HepG2 (cell line): ENCODE data around the gene SEMA3F. TPM values are rescaled to one million over a fixed set of nuclear protein-coding genes. Genes with fewer than 3 reads are reported as not detected.

Experiments used
- CBFB ChIP-seq: sonication (generic); formaldehyde crosslinking; IDR thresholded peaks from 2 replicates; pipeline ENCODE4 v1.4.0; 2020; ENCODE audit warnings: missing genetic modification reagents
- CEBPZ ChIP-seq: IDR thresholded peaks from 2 replicates; pipeline ENCODE4 v1.6.1; 2012; ENCODE audit warnings: low read length, improper control_type of control experiment
- CHD2 ChIP-seq: IDR thresholded peaks from 2 replicates; pipeline ENCODE4 v1.6.1; 2011; ENCODE audit warnings: low read depth, low read length, improper control_type of control experiment
- HMGXB4 ChIP-seq, 2 experiments: sonication (generic) in 1 of 2; formaldehyde crosslinking in 1 of 2; IDR thresholded peaks; 2 replicates each; pipeline versions ENCODE4 v1.4.0 to v1.6.1; 2018 to 2020; ENCODE audit warnings: missing genetic modification reagents in 2 of 2, borderline replicate concordance in 1 of 2, low read depth in 1 of 2, mild to moderate bottlenecking in 1 of 2, missing biosample characterization in 1 of 2
- JUND ChIP-seq: sonication (generic); formaldehyde crosslinking; IDR thresholded peaks from 2 replicates; pipeline ENCODE4 v1.8.0; 2022; ENCODE audit warnings: mild to moderate bottlenecking, missing genetic modification reagents
- KLF11 ChIP-seq: IDR thresholded peaks from 2 replicates; pipeline ENCODE4 v1.6.1; 2016; ENCODE audit warnings: missing compliant biosample characterization
- NFRKB ChIP-seq: fragments of 450-650 bp; IDR thresholded peaks from 2 replicates; pipeline ENCODE4 v1.6.1; 2017
- NR2C2 ChIP-seq: sonication (generic); formaldehyde crosslinking; IDR thresholded peaks from 2 replicates; pipeline ENCODE4 v1.4.0; 2020; ENCODE audit warnings: missing genetic modification reagents, mild to moderate bottlenecking, moderate library complexity, borderline replicate concordance
- NR2F1 ChIP-seq, 2 experiments: fragments of 450-650 bp in 1 of 2; formaldehyde crosslinking in 1 of 2; IDR thresholded peaks; 2 replicates each; pipeline versions ENCODE4 v1.5.0 to v1.6.1; 2016 to 2020; ENCODE audit warnings: mild to moderate bottlenecking in 1 of 2, missing compliant biosample characterization in 1 of 2, missing genetic modification reagents in 1 of 2, moderate library complexity in 1 of 2
- RCOR2 ChIP-seq: IDR thresholded peaks from 2 replicates; pipeline ENCODE4 v1.6.1; 2016; ENCODE audit warnings: missing biosample characterization, missing genetic modification reagents
- REXO4 ChIP-seq: sonication (generic); formaldehyde crosslinking; IDR thresholded peaks from 2 replicates; pipeline ENCODE4 v1.8.0; 2022; ENCODE audit warnings: missing genetic modification reagents, mild to moderate bottlenecking, borderline replicate concordance
- RNF2 ChIP-seq: fragments of 450-650 bp; conservative IDR thresholded peaks from 2 replicates; pipeline ENCODE4 v1.6.1; 2016; ENCODE audit warnings: low read depth
- RNF219 ChIP-seq: sonication (generic); formaldehyde crosslinking; IDR thresholded peaks from 2 replicates; pipeline ENCODE4 v1.5.0; 2020; ENCODE audit warnings: mild to moderate bottlenecking, missing genetic modification reagents
- SAFB2 ChIP-seq: sonication (generic); formaldehyde crosslinking; IDR thresholded peaks from 2 replicates; pipeline ENCODE4 v1.5.1; 2020; ENCODE audit warnings: missing genetic modification reagents, low read depth, mild to moderate bottlenecking, borderline replicate concordance
- SAP130 ChIP-seq: IDR thresholded peaks from 2 replicates; pipeline ENCODE4 v1.6.1; 2016; ENCODE audit warnings: low read depth
- SIX4 ChIP-seq: sonication (generic); formaldehyde crosslinking; IDR thresholded peaks from 2 replicates; pipeline ENCODE4 v1.4.0; 2020; ENCODE audit warnings: missing genetic modification reagents
- ZBTB26 ChIP-seq: IDR thresholded peaks from 2 replicates; pipeline ENCODE4 v1.6.1; 2016; ENCODE audit warnings: missing compliant biosample characterization, missing genetic modification reagents, borderline replicate concordance
- ZBTB7B ChIP-seq: sonication (generic); formaldehyde crosslinking; IDR thresholded peaks from 2 replicates; pipeline ENCODE4 v1.4.0; 2020; ENCODE audit warnings: missing genetic modification reagents
- ZMYM3 ChIP-seq: sonication (generic); formaldehyde crosslinking; IDR thresholded peaks from 2 replicates; pipeline ENCODE4 v1.5.1; 2020; ENCODE audit warnings: mild to moderate bottlenecking, missing genetic modification reagents
- ZNF263 ChIP-seq: sonication (generic); formaldehyde crosslinking; IDR thresholded peaks from 2 replicates; pipeline ENCODE4 v1.4.0; 2020; ENCODE audit warnings: missing genetic modification reagents
- ZNF780A ChIP-seq: sonication (generic); formaldehyde crosslinking; IDR thresholded peaks from 2 replicates; pipeline ENCODE4 v1.8.0; 2022; ENCODE audit warnings: mild to moderate bottlenecking, missing genetic modification reagents, moderate library complexity
- ZNF792 ChIP-seq: IDR thresholded peaks from 2 replicates; pipeline ENCODE4 v1.6.1; 2016
- polyA plus RNA-seq, 8 experiments: library from polyadenylated mRNA; depleted of rRNA in 3 of 8; stranded (reverse) in 7 of 8; unstranded in 1 of 8; fragments of >200 nt; fragmentation: Illumina TruSeq in 4 of 8; extraction: Trizol in 4 of 8; gene quantifications; 2 replicates each; pipeline versions ENCODE4 v1.2.1 to v1.2.3, GENCODE V29; 2011 to 2016; ENCODE audit warnings: low read depth in 4 of 8, missing spikeins in 1 of 8, mixed read lengths in 1 of 8; ENCODE audit not compliant: insufficient read depth in 1 of 8
- total RNA-seq, 5 experiments: library from RNA; depleted of rRNA; stranded (reverse); fragments of >200 nt; fragmentation: Illumina TruSeq; extraction: Trizol; gene quantifications; 2 replicates each; pipeline ENCODE4 v1.2.3, GENCODE V29; 2016; ENCODE audit warnings: low read depth in 1 of 5

The SEMA3F gene
- total and polyA plus RNA-seq, 2 of the 13 experiments (the other 11 are each of a cell fraction or from before 2014, with no cell fraction given), result 7.6 to 17.2 TPM

GRCh38 chr3:50150863-50151686 lies 4.0 kb upstream of the SEMA3F start (continued):
- TF ChIP-seq CEBPZ (no peak), NR2C2 (CRISPR knock-in tag) (no peak), ZBTB7B (CRISPR knock-in tag) (peak; percentile 12; the same call in 1 of the 2 replicates), ZMYM3 (CRISPR knock-in tag) (0 out of 2 replicates have a peak, but pooled peaks have one; percentile 10), NR2F1 (CRISPR knock-in tag; IDR thresholded peaks at IDR 0.05) (no peak), REXO4 (CRISPR knock-in tag) (no peak), CBFB (CRISPR knock-in tag) (no peak), HMGXB4 (CRISPR knock-in tag; IDR thresholded peaks at IDR 0.05; ENCODE audit: borderline replicate concordance in 1 of 2, low read depth in 1 of 2) (no peak; a peak in 1 of 4 replicates), ZBTB26 (peak; percentile 41; the same call in 1 of the 2 replicates), SAP130 (CRISPR knock-in tag) (no peak), NFRKB (no peak), SIX4 (CRISPR knock-in tag) (no peak), ZNF792 (no peak; the same call in 1 of the 2 replicates), SAFB2 (0 out of 2 replicates have a peak, but pooled peaks have one; percentile 36), ZNF780A (CRISPR knock-in tag) (no peak), RCOR2 (CRISPR knock-in tag) (0 out of 2 replicates have a peak, but pooled peaks have one; percentile 21), KLF11 (CRISPR knock-in tag) (no peak), JUND (CRISPR knock-in tag) (peak; percentile 34; the same call in 1 of the 2 replicates), RNF219 (no peak), CHD2 (no peak), ZNF263 (CRISPR knock-in tag) (no peak), RNF2 (no peak)
